Measurements from ENCODE around the gene RAD51B.

DNA sequence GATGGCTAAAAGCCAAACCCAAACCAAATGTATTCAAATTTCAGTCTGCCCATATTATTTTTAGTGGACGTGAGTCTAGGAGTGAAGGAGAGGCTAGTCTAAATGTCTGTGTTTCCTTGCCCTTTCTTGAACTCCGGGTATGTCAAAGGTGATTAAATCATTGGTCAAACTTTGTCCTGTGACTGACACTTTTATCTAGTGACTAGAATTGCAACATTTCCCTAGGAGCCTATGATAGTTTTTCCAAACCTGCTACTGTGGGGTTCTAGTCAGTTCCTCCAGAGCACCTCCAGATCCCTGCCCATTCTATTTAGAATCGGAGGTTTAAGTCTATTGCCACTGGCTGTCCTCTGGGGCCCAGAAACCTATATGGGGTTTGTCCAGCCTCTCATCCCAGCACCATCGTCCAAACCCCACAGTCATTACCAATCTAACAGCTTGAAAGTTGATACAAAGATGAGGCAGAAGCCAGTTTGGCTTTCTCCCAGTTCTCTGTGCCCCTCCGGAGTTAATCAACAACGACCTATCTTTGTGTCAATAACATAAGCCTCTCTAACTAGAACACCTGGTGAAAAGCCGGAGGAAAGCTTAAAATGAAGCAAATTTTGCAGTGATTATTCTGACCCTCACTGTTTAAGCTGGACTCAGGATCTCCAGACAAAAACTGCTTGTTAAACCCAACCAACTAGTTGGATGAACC lies 666.6 kb downstream of the RAD51B start:
- TF ChIP-seq POLR2A (IDR thresholded peaks at IDR 0.05) = no peak
- TF ChIP-seq, protein P1, sequence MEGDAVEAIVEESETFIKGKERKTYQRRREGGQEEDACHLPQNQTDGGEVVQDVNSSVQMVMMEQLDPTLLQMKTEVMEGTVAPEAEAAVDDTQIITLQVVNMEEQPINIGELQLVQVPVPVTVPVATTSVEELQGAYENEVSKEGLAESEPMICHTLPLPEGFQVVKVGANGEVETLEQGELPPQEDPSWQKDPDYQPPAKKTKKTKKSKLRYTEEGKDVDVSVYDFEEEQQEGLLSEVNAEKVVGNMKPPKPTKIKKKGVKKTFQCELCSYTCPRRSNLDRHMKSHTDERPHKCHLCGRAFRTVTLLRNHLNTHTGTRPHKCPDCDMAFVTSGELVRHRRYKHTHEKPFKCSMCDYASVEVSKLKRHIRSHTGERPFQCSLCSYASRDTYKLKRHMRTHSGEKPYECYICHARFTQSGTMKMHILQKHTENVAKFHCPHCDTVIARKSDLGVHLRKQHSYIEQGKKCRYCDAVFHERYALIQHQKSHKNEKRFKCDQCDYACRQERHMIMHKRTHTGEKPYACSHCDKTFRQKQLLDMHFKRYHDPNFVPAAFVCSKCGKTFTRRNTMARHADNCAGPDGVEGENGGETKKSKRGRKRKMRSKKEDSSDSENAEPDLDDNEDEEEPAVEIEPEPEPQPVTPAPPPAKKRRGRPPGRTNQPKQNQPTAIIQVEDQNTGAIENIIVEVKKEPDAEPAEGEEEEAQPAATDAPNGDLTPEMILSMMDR (IDR thresholded peaks at IDR 0.05) = no peak

Measured in ovary (tissue), 3 donors.